ENCODE data around the gene PNMT.

DNA sequence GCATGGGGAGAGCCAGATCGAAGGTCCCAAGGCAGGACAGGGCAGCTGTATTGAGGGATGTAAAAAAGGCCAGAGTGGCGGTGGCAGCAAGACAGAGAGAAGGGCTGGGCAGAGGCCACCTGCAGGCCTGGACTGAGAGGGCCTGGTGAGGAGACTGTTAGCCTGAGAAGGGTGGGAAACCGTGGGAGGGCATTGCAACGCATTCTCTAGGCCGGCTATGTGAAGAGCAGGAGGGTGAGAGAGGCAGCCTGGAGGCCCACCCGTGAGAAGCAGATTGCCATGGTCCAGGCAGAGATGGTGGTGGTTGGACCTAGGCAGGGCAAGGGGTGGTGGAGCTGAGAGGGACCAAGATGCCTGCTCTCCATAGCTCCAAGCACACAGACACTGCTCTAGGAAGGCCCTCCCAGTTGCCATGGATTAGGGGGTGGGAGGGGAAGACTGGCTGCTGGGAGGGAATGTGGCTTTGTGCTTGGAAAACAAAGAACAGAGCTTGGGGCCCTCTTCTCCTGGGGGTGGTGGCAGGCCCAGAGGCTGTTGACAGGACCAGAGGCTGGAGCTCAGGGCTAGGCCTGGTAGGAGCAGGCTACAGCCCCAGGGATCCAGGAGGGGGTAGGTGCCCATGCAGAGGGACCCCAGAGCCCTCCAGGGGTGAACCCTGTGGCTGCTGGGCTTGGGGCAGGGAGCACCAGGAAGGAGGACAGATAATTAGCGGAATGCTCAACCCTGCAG, 15.5 kb upstream of the PNMT start:
- TF ChIP-seq POLR2A (IDR thresholded peaks at IDR 0.05) = no peak
- TF ChIP-seq, protein P1, sequence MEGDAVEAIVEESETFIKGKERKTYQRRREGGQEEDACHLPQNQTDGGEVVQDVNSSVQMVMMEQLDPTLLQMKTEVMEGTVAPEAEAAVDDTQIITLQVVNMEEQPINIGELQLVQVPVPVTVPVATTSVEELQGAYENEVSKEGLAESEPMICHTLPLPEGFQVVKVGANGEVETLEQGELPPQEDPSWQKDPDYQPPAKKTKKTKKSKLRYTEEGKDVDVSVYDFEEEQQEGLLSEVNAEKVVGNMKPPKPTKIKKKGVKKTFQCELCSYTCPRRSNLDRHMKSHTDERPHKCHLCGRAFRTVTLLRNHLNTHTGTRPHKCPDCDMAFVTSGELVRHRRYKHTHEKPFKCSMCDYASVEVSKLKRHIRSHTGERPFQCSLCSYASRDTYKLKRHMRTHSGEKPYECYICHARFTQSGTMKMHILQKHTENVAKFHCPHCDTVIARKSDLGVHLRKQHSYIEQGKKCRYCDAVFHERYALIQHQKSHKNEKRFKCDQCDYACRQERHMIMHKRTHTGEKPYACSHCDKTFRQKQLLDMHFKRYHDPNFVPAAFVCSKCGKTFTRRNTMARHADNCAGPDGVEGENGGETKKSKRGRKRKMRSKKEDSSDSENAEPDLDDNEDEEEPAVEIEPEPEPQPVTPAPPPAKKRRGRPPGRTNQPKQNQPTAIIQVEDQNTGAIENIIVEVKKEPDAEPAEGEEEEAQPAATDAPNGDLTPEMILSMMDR (IDR thresholded peaks at IDR 0.05) = peak in 2 of 6 experiments; percentile 12 to 27
